ENCODE measurements around the gene HELZ2. TPM values are rescaled to one million over a fixed set of nuclear protein-coding genes. Genes with fewer than 3 reads are reported as not detected.

HELZ2 gene
- total and polyA plus RNA-seq, 2 of the 4 experiments (the other 2 are of a cell fraction), result 4.7 to 10.6 TPM

- H3K18ac ChIP-seq (ENCODE audit: low read depth, low read length), result no peak overlapping the region
- H2BK120ac ChIP-seq (ENCODE audit: low read depth, low read length), result no peak overlapping the region
- H3K9me1 ChIP-seq (ENCODE audit: insufficient read depth, low read length), result no peaks in the 10 kb centered on the region
- no peak overlapping the region for H4K91ac ChIP-seq (ENCODE audit: insufficient read depth, low read depth, low read length)
- no peak overlapping the region for H2BK20ac ChIP-seq (ENCODE audit: low read depth, low read length)
- H3K36me3 ChIP-seq (ENCODE audit: control insufficient read depth, insufficient read depth, low read length), result no peaks in the 10 kb centered on the region
- DNase-seq (no peak), ATAC-seq (ENCODE audit: low read depth) (no peak)
- no peak overlapping the region for H4K8ac ChIP-seq (ENCODE audit: low read depth in 2 of 2, low read length in 2 of 2)
- TF ChIP-seq NFE2L2 (IDR thresholded peaks at IDR 0.05; ENCODE audit: low read depth, low read length) (no peak), RCOR1 (IDR thresholded peaks at IDR 0.05; ENCODE audit: insufficient replicate concordance, low read length) (no peak), MAFK (IDR thresholded peaks at IDR 0.05; ENCODE audit: low read depth, low read length) (no peak)
- no peak overlapping the region for H3K4me3 ChIP-seq (ENCODE audit: insufficient read depth, low read depth, low read length)
- H2AFZ ChIP-seq (replicated peaks; ENCODE audit: low read length, poor library complexity), result no peak overlapping the region
- no peaks in the 10 kb centered on the region for H3K79me1 ChIP-seq (ENCODE audit: low read depth in 1 of 2, low read length in 2 of 2)
- H2AK9ac ChIP-seq (replicated peaks; ENCODE audit: low read depth, low read length, poor library complexity), result no peak overlapping the region
- ChIA-PET POLR2A (ENCODE audit: unreplicated experiment) (no interaction called here), CTCF (no interaction called here)
- H3K27me3 ChIP-seq (ENCODE audit: control insufficient read depth, insufficient read depth, low read length), result peaks cover 13% of the 10 kb centered on the region; the same call in 1 of the 2 replicates
- WGBS, 2 experiments (ENCODE audit: extremely low coverage in 2 of 2, insufficient read length in 1 of 2), result 76% methylated on average over 8 of the region's 28 CpGs; no CpG with 5 or more reads in 1 of the 2 experiments
- in situ Hi-C loops (cut with MboI; ENCODE audit: low sequenced_read_pairs) (no loop called here), intact Hi-C loops (cut with micrococcal nuclease) (no loop called here), dilution Hi-C loops (cut with HindIII; ENCODE audit: low sequenced_read_pairs, unreplicated experiment) (no loop called here)
- BruUV-seq (replicated peaks), result no TSS peak
- H2BK5ac ChIP-seq (ENCODE audit: low read depth, low read length, poor library complexity, severe bottlenecking), result no peak overlapping the region
- no peak overlapping the region for H3K4ac ChIP-seq (ENCODE audit: low read depth, low read length)
- H4K20me1 ChIP-seq (ENCODE audit: insufficient read depth, low read length), result no peaks in the 10 kb centered on the region
- no peak overlapping the region for H2AK5ac ChIP-seq (ENCODE audit: low read depth, low read length)
- no peak overlapping the region for H4K5ac ChIP-seq (ENCODE audit: low read depth, low read length)
- H2BK15ac ChIP-seq (ENCODE audit: low read depth, low read length), result no peak overlapping the region
- H3K14ac ChIP-seq (replicated peaks; ENCODE audit: low read depth, low read length), result no peak overlapping the region
- no peaks in the 10 kb centered on the region for H3K9me3 ChIP-seq (ENCODE audit: control insufficient read depth, insufficient read depth, low read length)
- H3K56ac ChIP-seq (ENCODE audit: extremely low read depth, insufficient read depth, low read length), result no peak overlapping the region
- H3K4me1 ChIP-seq (ENCODE audit: control insufficient read depth, insufficient read depth, low read length), result peaks cover 3% of the 10 kb centered on the region; the same call in 1 of the 2 replicates
- H3K23ac ChIP-seq (ENCODE audit: low read depth, low read length), result no peak overlapping the region
- H3K27ac ChIP-seq (ENCODE audit: insufficient read depth, low read length), result no peak overlapping the region
- H3K4me2 ChIP-seq (ENCODE audit: low read depth, low read length), result no peak overlapping the region
- no peak overlapping the region for H3K9ac ChIP-seq (ENCODE audit: low read depth, low read length)
Measured at GRCh38 chr20:63541371-63541770, 32.7 kb downstream of the HELZ2 start.
